ENCODE results near the gene FBXL17.

DNA sequence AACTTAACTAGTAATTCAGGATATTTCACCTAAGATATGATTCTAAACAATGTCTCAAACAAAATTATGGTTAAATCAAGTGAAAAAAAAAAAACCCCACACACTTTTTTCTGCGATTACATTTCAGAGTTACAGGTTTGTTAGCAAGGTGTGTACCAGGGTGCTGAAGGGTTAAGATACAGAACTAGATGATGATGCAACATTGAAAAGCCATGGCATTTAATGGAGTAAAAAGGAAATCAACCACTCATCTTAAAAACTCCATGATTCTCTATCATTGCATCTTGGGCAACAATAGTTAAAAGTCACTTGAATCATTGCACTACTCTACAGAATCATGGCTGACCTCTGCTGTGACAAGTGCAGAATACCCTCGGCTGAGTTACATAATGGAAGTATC lies 440.9 kb downstream of the FBXL17 start:
- TF ChIP-seq, protein P1, sequence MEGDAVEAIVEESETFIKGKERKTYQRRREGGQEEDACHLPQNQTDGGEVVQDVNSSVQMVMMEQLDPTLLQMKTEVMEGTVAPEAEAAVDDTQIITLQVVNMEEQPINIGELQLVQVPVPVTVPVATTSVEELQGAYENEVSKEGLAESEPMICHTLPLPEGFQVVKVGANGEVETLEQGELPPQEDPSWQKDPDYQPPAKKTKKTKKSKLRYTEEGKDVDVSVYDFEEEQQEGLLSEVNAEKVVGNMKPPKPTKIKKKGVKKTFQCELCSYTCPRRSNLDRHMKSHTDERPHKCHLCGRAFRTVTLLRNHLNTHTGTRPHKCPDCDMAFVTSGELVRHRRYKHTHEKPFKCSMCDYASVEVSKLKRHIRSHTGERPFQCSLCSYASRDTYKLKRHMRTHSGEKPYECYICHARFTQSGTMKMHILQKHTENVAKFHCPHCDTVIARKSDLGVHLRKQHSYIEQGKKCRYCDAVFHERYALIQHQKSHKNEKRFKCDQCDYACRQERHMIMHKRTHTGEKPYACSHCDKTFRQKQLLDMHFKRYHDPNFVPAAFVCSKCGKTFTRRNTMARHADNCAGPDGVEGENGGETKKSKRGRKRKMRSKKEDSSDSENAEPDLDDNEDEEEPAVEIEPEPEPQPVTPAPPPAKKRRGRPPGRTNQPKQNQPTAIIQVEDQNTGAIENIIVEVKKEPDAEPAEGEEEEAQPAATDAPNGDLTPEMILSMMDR (conservative IDR thresholded peaks at IDR 0.05; ENCODE audit: low read depth, low read length), result no peak
- TF ChIP-seq EZH2 (IDR thresholded peaks at IDR 0.05; ENCODE audit: low read length, unreplicated experiment), result no peak
- TF ChIP-seq EZH2phosphoT487 (IDR thresholded peaks at IDR 0.05; ENCODE audit: borderline replicate concordance, low read length), result no peak
